RPMI7951 (cell line): Measurements from ENCODE around the gene NHEJ1. TPM values are rescaled to one million over a fixed set of nuclear protein-coding genes. Genes with fewer than 3 reads are reported as not detected.
A peak's percentile ranks its signal among the peaks of the same experiment; 100 is the strongest.

ENCODE experiments used
- DNase-seq: peaks from one replicate; pipeline ENCODE4 v3.0.0-alpha.2; 2012; ENCODE audit warnings: low read depth
- total RNA-seq: library from RNA; depleted of rRNA; stranded (reverse); fragments of >200 nt; shearing (Covaris generic); gene quantifications from 2 replicates; pipeline ENCODE4 v1.2.3, GENCODE V29; 2014

The NHEJ1 gene
- total RNA-seq, 1 experiment from 2014 or later: 31.0 TPM

GRCh38 chr2:219058541-219059374 is 101.9 kb downstream of the NHEJ1 start:
- DNase-seq: no peak

- peak; percentile 29 for DNase-seq
These were observed 102.7 kb downstream of the NHEJ1 start for GRCh38 chr2:219057709-219058540.

GRCh38 chr2:219056896-219057708 is 103.5 kb downstream of the NHEJ1 start:
- no peak for DNase-seq

GRCh38 chr2:219056176-219056895 is 104.3 kb downstream of the NHEJ1 start:
- DNase-seq: no peak

- no peak for DNase-seq
These were observed 105.4 kb downstream of the NHEJ1 start for GRCh38 chr2:219054956-219055903.

DNA sequence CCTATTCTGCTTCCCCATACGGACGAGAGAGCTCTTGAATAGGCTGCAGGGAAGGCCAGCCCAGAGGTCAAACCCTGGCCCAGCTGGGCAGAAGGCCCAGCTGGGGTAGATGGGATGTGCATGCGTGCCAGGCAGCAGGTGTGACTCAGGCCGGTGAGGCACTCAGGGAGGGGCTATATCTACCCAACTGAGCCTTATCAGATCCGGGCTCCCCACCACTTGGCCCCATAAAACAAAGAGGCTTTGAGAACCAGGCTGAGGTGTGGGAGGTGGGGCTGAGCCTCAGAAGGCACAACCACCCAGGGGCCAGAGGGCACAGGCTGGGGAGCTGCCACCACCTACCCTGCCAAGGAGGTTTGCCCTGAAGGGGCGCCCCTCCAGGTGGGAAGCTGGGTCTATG is 111.3 kb downstream of the NHEJ1 start:
- DNase-seq: peak; percentile 73

DNA sequence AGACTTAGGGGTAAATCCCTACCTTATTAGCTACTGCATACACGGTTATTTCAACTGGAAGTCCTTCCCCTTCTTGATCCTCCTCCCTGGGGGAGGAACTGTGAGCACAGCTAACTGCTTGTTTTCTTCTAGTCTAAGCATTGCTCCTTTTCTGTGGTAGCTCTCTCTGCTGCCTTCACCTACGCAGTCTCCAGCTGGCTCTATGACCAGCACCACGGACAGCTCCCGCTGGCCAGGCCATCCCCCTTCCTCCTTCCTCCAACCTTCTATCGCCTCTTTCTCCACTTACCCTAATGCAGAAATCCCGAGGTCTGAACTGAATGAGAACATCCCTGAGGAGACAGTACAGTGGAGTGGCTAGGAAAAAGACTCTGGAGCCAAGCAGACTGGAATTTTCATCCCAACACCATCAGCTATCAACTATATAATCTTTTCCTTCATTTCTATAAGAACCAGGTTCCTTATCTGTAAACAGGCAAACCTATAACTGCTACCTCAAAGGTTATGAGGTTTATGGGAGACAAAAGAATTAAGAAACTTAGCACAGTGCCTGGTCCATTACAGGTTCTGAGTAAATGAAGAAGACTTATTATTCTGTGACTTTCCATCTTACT is 114.6 kb downstream of the NHEJ1 start:
- DNase-seq: peak; percentile 44

DNA sequence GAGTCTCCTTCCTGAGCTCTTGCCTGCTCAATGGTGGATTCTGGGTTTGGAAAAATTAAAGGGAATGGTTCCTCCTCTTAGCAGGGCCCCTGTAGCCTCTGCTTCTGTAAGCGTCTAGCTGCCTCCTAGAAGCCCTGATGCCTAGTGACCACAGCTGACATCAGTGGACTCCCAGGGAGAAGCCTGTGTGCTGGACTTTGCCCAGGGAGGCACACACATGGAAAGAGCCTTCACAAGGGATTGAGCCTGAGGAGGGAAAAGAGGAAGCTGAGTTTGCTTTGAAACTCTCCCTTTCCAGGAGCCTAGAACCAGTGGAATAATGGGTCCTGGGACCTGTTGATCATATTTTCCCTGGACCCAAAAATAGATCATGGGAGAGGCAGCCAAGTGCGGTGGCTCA is 117.9 kb downstream of the NHEJ1 start:
- DNase-seq: no peak

- no peak for DNase-seq
These were observed 118.5 kb downstream of the NHEJ1 start for GRCh38 chr2:219042157-219042556.

DNA sequence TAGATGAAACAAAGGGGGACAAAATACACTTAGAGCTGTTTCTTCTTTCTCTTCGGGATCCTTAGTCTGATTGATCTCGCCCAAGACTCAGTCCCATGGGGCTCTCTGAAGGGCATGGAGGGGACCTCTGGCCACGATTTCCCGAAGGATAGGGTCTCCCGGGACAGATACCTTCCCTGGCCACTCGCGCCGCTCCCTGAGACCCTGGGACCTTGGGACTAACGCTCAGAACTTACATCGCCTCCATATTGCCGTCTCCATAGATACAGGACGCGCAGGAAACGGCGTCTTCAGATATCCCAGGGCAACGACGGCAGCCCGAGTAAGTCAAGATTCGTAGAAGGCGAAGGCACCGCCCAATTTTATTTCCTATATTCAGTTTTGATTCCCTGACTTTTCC is 119.4 kb downstream of the NHEJ1 start, which contains the start of gene CFAP65:
Gene CFAP65, minus strand, starts transcription at position 265 of the 400 bp plus-strand sequence. CDS start 2,468 bp downstream, outside the sequence.
- DNase-seq: peak; percentile 64

DNA sequence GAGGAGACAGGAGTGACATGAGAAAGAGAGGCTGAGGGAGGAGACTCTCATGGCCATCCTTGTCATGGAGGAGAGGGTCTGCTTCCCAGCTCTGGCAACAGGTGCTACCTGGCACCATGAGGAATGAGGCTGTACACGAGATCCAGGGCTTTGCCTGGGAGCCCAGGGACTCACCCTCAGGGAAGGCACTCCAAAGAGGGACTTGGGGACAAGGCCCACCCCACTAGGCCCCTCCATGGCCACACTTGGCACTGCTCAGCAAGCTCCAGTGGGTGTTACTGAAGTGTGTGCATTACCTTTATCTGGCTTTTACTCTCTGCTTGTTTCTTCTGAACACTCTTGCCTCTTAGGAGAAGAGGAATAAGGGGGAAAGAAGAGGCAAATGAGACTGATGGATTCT is 122.0 kb downstream of the NHEJ1 start:
- no peak for DNase-seq

GRCh38 chr2:219037783-219038499 is 122.7 kb downstream of the NHEJ1 start:
- DNase-seq: no peak

DNA sequence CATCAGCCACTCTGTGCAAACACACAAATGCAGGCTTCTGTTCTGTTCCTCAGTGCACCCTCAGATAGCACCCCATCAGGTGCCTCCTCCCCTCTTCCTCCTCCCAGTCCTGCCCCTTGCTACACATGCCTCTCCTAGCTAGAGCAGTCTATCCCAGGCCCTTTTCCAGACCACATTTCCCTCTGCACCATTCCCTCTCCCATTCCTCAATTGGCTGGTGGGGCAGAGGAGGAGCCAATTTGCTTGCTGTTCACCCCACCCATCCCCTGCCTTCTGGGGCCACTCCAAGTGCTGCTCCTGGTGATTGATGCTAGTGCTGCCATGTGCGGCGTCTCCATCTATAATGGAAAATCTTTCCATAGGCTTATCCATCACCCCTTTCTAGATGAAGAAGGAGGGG is 124.7 kb downstream of the NHEJ1 start:
- no peak for DNase-seq

GRCh38 chr2:219034823-219035222 is 125.8 kb downstream of the NHEJ1 start:
- DNase-seq: no peak

DNA sequence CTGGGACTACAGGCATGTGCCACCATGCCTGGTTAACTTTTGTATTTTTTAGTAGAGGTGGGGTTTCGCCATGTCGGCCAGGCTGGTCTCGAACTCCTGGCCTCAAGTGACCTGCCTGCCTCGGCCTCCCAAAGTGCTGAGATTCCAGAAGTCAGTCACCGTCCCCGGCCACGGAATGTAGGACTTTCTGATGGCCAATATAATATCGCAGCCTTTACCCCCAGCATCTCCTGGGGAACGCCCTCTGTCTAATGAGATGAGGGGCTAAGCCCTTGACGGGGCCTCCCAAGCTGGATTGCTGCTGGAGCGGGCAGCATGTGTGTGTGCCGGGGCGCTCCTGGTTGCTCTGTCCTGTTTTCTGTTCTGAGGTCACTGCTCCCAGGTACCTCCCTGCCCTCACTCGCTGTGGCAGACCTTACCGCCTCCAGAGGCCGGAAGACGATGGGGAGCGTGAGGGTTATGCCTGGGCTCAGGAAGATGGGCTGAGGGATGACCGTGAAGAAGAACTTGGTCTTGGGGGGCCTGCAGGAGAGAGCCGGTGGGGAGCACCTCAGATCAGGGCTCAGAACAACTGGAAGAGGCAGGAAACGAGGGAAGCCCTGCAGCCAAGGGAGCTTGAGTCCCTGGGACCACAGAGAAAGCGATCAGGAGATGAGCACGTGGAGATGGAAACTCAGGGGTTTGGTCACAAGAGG is 128.4 kb downstream of the NHEJ1 start:
- no peak for DNase-seq

- no peak for DNase-seq
These were observed 129.4 kb downstream of the NHEJ1 start for GRCh38 chr2:219031005-219031738.

DNA sequence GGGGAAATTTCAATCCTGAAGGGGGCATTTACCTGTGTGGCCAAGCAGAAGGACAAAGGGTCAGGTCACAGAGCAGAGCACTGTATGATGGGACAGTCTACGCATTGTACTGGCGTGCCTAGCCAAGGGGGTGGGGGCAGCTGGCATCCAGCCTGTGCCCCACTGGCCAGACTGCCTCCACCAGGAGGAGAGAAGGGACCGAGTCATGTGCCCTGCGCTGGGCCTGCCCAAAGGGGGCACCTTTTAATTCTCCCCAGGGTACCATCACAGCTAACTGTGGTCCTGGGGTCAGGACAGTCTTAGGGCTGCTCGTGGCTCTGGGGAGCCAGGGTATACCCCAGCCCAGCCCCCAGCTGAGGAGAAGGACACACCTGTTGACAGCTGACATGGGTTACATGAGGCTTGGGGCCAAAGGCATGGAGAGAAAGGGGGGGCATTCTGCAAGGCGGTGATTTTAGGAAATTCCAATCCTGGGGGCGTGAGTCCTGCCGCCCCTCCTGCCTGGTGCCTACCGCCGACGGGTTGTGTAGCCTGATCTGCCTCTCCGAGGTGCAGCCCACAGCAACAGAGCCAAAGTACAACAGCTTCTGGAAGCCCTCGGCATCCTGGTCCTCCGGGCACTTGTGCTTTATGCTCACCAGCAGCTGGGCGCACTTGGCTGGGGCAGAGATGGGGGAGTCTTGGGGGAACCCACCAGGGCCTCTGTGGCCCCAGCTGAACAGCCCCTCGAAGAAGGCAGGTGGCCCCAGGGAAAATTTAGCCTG is 130.3 kb downstream of the NHEJ1 start:
- no peak for DNase-seq
